ENCODE data around the gene KCNN4.

Gene KCNN4

DNA sequence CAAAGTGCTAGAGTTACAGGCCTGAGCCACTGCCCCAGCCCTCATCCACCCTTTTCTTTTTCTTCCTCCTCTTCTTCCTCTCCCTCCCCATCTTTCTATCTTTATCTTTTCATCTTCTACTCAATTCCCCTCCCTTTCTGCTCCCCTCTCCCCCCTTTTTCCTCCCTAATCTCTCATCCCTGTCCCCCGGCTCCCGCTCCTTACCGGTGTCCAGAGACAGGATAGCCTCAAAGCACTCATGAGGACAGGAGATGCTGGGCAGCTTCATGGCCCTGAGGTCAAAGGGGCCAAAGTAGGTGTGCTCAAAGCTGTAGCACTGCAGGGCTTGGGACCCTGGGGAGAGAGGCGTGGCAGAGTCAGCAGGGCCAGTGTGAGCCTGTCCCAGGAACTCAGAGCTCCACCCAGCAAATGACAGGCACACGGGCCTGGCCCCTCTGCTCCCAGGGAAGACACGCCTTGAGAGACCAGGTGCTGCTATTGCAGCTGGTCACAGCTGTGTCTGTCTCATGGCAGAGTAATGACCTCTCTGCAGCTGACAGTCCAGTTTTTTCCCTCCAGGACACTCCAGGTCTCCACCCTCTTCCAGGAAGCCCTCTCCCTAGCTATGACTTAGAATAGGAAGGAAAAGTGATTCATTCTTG, 18.8 kb upstream of the KCNN4 start:
- DNase-seq, result no peak

DNA sequence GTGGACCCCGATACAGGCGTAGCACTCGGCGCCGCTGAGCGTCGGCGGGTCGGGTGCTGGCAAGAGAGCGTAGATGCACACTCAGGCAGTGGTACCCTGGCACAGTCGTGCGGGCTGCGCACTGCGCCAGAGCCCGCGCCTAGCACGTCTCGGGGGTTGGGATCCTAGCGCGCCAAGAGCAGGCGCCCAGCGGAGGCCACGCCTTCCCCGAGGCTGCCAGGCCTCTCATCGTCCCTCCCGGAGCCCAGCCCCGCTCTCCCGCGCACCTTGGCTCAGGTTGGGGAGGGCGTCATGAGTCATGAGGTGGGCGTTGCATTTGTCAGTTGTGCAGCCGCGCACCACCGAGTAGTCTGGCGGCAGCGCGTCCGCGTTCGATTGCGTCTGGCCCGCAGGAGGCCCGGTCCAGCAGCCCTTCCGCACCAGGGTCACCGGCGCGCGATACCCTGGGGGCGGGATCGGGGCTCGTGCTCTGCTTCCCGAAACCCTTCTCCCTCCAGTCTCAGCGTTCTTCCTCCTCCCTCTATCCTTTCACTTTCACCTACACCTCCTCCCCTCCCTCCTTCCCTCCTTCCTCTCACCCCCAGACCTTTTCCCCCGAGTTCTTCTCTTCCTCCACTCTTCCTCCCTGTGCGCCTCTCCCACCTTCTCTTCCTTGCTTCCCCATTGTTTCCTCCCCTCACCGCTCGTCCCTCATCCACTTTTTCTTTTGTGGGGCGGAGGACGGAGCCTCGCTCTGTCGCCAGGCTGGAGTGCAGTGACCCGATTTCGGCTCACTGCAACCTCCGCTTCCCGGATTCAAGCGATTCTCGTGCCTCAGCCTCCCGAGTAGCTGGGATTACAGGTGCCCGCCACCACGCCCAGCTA, 18.0 kb upstream of the KCNN4 start:
- DNase-seq, result no peak

DNA sequence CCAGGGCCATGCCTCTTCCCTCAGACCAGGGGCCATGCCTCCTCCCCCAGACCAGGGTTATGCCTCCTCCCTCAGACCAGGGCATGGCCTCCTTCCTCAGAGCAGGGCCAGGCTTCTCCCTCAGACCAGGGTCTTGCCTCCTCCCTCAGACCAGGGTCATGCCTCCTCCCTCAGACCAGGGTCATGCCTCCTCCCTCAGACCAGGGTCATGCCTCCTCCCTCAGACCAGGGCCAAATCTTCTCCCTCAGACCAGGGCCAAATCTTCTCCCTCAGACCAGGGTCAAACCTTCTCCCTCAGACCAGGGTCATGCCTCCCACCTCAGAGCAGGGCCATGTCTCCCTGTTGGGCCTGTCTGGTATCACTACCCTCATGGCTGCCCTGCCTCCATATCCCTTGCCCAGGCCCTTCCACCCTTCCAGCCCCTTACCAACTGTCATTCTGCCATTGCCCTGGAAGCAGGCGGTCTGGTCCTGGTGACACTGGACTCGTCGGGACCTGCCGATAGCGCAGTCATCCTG, 17.3 kb upstream of the KCNN4 start:
- no peak for DNase-seq

DNA sequence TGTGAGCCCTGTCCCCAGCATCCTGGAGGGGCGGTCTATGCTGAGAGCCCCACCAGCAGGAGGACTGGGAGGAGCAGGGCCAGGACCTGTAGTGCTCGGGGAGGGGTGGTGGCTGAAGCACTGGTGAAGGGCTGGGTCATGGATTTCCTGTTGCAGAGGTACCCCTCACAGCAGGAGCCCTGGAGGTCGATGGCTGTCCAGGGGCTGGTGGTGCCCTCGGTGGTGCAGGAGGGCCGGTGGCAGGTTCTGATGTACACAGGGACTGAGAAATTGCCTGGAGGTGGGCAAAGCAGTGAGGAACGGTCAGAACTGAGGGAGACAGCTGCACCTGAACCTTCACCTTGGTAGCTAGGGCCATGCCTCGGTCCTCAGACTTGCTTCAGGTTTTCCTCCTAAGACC, 16.8 kb upstream of the KCNN4 start:
- no peak for DNase-seq

DNA sequence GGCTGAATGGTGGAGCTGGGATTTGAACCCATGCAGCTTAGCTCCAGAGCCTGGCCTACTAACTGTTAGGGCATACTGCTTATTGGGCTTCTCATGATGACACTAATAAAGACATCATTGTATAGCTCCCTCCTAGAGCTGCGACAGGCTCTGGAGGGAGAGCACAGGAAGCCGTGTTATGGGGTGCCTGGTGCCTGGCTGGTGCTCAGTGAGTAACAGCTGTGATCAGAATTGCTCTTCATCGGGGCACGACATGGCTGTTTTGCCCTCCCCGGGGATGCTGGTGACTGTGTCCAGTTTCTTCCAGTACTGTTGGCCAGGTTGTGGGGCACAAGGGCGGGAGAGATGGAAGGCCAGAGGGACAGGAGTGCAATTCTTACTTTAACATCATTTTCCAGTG, 16.3 kb upstream of the KCNN4 start:
- DNase-seq, result no peak

DNA sequence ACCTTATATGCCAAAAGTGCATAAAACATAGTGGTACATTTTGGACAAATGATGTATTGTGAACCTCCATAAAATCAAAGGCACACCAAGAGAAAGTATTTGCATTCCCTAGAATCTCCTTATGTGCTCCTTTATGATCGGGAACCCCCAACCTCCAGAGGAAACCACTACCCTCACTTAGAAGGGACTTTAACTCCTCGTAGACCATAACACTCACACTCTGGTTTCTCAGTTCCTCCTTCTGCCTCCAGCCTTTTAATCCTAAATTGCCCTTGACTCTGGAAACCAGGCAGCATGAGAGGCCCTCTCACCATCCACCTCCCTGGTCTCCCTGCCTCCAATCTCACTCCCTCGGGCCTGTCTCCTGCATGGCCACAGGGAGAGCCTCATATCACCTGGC, 9.8 kb upstream of the KCNN4 start:
- no peak for DNase-seq

DNA sequence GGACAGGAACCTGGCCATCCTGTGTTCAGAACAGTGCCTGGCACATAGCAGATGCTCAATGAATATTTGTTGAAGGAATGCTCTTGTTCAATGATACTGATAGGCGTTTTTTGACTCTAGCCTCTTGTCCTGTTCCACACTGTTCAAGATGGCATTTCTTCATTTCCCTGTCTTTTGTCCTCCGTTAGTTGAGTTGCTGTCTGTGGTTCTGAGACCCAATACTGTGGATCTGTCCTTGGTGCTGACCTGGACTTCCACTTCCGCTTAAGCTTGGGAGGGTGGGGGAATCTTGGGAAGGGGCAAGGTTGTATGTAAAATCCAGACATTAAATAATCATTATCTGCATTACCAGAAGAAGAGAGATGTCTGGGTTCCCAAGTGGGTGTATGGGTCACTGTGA, 8.3 kb upstream of the KCNN4 start:
- DNase-seq, result no peak

DNA sequence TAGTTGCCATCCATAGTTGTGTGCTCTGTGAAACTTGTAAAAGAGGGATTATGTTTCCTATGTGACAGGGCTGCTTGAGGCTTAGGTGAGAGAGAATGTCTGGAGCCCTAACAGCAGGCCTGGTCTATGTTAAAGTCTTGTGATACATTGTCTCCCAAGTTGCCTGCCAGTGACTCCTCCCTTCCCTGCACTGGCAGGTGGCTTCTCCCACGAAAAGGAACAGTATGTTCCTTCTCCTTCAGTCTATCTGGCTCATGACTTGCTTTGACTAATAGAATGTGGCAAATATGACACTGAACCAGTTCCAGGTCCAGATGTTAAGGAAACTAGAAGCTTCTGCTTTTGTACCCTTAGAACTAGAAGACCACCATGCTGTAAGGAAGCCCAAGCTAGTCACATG, 5.9 kb upstream of the KCNN4 start:
- DNase-seq, result no peak

DNA sequence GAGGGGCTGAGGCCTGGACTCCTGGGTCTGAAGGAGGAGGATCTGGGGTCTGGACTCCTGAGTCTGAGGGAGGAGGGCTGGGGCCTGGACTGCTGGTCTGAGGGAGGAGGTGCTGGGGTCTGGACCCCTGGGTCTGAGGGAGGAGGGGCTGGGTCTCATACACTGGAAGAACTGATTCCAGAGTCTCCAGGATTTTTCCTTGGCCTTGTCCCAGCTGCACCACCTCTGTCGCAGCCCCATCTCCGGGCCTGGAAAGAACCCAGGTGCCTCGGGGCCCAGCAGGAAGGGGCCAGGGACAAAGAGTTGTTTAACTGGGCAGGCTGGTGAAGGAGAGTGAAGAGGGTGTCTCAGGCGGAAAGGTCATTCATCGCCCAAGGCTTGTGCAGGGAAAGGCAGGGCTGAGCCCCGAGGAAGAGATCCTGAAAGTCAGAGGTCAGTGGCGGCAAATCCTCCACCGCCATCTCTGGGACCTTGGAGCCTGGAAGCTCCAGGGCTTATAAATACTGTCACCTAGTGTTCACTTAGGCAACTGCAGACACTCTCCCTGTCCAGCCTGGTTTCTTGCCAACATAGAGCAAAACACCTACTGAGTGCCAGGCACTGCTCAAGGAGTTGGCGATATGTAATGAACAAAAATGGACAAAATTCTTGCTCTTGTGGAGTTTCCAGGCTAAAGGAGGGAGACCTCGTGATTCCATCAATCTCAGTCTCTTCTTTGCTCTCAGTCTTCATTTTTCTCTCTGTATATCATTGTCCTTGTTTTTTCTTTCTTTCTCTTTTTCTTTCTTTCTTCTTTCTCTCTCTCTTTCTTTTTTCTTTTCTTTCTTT, 4.4 kb upstream of the KCNN4 start:
- DNase-seq, result peak; percentile 46

DNA sequence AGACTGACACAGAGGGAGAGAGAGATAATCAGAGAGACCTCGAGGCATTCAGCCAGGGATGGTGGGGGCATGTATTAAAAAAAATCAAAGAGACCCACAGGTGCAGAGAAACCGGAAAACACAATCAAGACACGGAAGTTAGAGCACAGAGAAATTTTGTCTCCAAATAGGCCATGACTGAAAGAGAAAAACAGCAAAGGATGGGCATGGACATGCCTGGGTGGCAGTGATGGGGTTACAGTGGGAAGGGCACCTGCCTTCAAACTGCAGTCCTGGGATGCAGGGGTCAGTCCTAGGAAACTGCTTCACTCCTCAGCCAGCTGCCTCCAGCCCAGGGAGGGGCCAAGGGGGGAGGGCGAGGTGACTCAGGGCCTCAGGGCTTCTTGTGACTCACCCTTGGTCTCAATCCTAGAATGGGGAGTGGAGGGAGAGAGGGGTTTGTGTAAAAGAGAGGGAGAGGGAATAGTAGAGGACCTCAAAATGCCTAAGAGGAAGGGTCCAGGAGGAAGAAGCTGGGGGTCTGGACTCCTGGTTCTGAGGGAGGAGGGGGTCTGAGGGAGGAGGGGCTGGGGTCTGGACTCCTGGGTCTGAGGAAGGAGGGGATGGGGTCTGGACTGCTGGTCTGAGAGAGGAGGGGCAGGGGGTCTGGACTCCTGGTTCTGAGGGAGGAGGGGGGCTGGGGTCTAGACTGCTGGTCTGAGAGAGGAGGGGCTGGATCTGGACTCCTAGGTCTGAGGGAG, 3.6 kb upstream of the KCNN4 start:
- no peak for DNase-seq

DNA sequence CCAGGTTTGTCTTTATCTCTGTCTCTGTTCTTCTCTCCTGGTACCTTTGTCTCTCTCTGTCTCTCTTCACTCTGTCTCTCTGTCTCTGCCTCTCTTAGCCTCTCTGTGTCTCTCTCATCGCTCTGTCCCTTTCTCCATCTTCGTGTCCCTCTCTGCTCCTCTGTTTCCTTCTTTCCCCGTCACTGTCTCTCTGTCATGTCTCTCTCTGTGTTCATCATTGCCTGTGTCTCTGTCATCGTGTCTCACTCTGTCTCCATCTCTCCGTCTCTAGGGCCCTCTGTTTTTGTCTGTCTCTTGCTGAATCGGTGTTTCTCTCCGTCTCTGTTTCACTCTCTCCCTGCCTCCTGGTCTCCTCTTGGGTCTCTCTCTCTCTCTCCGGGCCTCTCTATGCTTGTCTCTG, 2.9 kb upstream of the KCNN4 start:
- no peak for DNase-seq

DNA sequence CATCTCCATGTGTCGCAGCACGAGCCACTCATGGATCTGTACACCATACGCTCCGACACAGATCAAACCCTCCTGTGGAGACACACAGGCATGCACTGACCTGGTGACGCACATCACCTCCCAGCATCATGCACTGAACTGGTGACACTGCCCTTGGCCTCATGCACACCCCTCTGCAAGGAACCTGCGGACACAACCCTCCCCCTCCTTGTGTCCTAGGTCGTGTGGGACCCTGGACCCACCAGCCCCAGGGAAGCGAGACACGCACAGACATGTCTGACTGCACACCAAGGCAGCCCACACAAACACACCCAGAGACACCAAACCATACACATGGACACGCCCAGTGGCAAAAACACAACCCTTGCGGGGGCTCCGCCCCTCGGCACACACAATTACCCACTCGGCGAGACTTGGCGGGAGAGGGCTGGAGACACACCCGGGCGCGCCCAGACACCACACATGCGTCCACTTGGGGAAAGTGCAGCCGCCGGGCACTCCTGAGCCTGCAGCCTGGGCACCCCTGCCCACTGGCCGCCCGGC, 2.0 kb upstream of the KCNN4 start:
- DNase-seq, result no peak

DNA sequence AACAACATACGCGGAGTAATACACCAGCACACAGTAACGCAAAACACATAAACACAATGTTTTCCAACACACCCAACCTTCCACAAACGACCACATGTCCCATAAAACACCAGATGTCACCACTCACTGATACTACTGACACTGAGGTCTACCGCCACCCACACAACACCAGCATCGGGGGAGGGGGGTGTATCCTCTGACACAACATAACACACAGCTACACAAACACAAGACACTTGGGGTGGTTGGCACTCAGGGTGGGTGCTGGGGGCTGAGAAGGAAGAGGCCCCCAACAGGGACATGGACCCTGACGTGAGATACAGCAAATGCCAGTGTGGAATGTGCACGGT, 1.5 kb upstream of the KCNN4 start:
- DNase-seq, result no peak

DNA sequence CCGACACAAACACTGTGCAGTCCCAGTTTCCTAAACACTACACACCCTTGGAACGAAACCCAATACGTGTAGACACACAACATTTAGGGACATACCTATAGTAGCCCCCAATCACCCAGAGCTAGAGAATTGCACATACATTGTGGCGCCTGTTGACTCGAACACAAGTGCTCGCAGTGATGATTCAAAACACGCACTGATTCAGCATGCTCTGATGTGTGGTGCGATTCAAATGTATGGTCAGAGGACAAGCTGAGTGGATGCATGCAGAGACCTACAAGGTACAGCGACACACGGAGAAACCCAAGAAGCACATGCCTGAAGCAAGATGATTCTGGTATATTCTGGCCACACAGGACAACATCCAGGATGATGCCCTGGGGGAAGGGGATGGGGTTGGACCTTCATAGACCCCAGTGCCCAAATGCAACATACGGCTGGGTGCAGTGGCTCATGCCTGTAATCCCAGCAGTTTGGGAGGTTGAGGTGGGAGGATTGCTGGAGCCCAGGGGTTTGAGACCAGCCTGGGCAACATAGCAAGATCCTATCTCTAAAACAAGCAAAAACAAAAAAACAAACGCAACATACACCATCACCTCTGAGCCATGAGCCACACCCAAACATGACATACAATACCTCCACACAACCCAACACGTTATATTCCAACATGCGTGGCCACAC, 997 bp upstream of the KCNN4 start:
- no peak for DNase-seq

DNA sequence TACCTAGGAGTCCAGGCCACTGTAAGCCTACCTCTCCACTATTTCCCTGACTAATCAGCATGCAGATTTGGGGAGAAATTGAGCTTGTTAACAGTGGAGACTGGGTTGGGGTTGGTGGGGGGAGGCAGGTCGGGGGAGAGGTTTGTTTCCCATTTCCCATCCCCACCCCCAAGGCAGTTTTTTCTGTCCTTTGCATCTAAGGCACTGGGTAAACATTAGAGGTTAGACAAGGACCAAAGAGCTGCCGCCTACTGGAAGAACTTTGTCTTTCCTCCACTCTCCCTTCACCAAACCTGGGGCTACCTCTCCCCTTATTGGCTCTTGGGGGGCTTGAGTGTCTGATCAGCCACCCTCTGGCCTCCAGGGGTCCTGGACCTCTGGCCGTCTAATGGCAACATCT, 953 bp downstream of the KCNN4 start:
- no peak for DNase-seq

DNA sequence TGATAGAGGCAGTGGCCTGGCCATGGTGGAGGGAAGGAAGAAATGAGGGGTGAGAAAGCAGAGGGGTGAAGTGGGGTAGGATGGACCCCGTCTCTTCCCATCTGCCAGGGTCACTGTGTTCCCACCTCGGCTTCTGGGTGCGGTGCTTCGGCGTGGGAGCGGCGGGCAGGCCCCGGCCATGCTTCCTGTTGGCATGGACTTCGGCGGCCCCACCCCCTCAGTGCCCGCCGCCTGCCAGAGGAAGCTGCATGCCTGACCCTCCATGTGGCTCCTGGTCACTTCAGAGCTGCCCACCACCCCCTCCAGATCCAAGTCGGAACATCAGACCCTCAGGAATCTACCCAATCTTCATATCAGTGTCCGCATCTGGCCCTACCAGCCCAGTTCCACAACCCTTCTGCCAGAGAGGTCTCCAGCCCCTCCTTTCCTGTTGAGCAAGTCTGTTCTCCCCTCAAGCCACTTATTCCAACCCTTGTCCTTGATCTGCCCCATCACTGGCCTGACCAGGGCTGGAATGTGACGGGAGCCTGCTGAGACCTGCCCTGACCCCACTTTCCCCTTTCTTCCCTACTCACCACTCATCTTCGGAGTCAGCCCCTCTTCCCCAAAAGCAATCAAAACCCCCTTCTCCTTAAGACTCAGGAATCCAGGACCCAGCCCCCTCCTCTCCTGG, 1.5 kb downstream of the KCNN4 start:
- DNase-seq, result no peak

DNA sequence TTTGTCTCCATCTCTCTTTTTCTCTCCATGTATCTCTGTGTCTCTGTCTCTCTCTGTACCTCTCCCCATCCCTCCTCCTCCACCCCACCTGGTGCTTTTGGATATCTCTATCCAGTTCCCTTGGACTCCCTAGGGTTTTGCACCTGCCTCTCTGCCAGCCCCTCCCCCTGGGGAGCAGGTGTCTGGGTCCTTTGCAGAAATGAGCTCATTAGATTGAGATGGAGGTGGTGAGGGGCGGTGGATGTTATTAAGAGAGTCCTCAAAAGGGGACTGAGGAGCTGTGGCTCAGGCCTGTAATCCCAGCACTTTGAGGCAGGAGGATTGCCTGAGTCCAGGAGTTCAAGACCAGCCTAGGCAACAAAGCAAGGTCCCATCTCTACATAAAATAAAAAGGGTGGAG, 2.1 kb downstream of the KCNN4 start:
- DNase-seq, result no peak

DNA sequence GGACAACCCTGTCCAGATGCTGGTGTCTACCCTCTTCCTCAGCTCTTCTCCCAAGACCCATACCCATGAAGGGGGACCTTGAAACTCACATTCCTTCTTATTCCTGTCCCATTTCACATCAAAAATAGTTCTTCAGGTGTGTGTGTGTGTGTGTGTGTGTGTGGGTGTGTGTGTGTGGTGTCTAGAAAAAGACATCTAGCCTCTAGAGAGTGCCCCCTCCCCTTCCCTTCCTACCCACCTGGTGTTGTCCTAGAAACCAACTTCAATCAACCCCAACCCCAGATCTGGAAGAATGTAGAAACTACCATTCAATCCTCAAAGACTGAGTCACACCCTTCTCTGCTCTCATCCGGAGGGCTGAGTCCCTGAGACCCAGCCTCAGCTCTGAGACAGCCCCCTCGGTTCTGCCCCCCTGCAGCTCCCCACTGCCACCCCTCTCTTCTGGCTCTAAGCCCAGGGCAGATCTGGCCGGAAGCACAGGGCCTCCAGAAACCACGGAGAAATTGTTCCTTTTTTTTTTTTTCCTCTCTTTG, 3.5 kb downstream of the KCNN4 start:
- DNase-seq, result no peak

DNA sequence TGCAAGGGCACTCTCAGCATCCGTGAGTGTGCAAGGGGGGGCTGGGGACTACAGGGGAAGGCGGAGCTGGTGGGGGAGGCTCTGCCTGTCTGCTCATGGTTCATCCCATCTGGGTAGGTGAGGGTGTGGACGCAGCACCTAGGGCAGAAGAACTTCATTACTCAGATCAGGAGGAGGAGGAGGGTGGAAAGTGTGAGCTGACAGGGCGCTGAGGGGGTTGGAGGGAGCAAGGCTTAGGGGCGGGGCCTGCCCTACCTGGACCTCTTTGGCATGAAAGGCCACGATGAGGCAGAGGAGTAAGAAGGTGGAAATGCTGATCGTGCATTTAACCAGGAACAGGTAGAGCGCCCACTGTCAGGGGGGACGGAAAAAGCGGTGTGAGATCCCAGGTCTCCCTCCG, 4.5 kb downstream of the KCNN4 start:
- DNase-seq, result no peak

DNA sequence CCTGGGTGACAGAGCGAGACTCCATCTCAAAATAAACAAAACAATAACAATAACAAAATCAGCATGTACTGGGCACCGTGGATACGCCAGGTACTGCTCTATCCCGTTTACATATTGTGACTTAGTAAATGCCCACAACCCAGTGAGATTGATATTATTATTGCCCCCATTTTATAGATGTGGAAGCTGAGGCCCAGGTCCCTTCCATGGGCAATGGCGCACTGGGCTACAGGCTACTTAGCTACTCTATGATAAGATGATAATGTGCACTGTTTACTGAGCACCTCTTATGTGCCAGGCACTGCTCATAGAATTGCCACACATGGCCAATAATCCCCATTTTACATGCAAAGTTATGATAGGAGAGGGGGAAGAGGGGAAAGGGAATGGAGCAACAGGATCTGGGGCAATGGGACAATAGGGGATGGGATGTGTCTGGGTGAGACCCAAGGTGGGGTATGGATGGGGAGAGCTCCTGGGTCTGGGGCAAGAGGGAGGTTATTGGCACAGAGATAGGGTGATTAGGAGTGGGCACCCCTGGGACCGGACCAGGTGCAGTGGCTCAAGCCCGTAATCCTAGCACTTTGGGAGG, 5.4 kb downstream of the KCNN4 start:
- no peak for DNase-seq

Data from right kidney (tissue), 1 donor.